Bronchial epithelial cell (primary cell): ENCODE data around the gene PPM1L. TPM values are rescaled to one million over a fixed set of nuclear protein-coding genes. Genes with fewer than 3 reads are reported as not detected.

Experiments used
- DNase-seq: peaks from one replicate; pipeline ENCODE4 v3.0.0-alpha.2; 2010; ENCODE audit warnings: low read depth
- FAIRE-seq: peaks from 2 replicates; lab custom pipeline; 2011; peaks lifted over from hg19 to GRCh38; lab: Jason Lieb, UNC
- H3K27me3 ChIP-seq: 2 replicates; pipeline ENCODE4 v1.5.1; 2011; ENCODE audit warnings: low read length; ENCODE audit not compliant: control insufficient read depth, insufficient read depth
- H3K36me3 ChIP-seq: 2 replicates; pipeline ENCODE4 v1.5.1; 2011; ENCODE audit warnings: low read length; ENCODE audit not compliant: control insufficient read depth, insufficient read depth
- H3K4me3 ChIP-seq: 2 replicates; pipeline ENCODE4 v1.5.1; 2011; ENCODE audit warnings: mild to moderate bottlenecking, low read depth, low read length, control low read depth
- total RNA-seq: library from RNA; depleted of rRNA; stranded (reverse); fragments of >200 nt; gene quantifications from 2 replicates; pipeline ENCODE4 v1.2.1, GENCODE V29; 2014
- TF ChIP-seq, protein P1 (sequence below): IDR thresholded peaks from 2 replicates; pipeline ENCODE4 v1.5.1; 2011; ENCODE audit warnings: mild to moderate bottlenecking, moderate library complexity, low read length, control low read depth, inconsistent platforms; ENCODE audit not compliant: insufficient read depth, severe bottlenecking

Gene PPM1L
- total RNA-seq, 1 donor from 2014 or later = 3.2 TPM

DNA sequence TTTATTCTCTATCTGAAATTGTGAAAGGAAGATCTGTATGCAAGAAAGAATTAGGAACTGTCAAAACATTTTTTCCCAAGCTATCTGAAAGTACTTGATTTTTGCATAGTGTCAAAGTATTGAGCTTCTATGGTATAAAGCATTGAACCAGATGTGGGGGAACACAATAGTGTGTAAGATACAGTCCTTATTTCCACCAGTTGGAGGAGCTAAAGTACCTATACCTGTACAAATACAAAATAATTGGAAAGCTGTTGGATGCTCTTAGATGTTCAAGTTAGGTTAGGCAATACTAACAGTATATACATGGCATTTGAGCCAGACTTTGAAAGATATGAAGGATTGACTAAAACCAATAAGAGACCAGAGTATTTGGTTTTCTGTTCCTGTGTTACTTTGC is 200.8 kb downstream of the PPM1L start:
- TF ChIP-seq, protein P1, sequence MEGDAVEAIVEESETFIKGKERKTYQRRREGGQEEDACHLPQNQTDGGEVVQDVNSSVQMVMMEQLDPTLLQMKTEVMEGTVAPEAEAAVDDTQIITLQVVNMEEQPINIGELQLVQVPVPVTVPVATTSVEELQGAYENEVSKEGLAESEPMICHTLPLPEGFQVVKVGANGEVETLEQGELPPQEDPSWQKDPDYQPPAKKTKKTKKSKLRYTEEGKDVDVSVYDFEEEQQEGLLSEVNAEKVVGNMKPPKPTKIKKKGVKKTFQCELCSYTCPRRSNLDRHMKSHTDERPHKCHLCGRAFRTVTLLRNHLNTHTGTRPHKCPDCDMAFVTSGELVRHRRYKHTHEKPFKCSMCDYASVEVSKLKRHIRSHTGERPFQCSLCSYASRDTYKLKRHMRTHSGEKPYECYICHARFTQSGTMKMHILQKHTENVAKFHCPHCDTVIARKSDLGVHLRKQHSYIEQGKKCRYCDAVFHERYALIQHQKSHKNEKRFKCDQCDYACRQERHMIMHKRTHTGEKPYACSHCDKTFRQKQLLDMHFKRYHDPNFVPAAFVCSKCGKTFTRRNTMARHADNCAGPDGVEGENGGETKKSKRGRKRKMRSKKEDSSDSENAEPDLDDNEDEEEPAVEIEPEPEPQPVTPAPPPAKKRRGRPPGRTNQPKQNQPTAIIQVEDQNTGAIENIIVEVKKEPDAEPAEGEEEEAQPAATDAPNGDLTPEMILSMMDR = peak; percentile 35
- H3K4me3 ChIP-seq = no peak overlapping the region
- H3K27me3 ChIP-seq = no peaks in the 10 kb centered on the region
- DNase-seq (peak; percentile 47), FAIRE-seq (no peak)
- H3K36me3 ChIP-seq = no peaks in the 10 kb centered on the region

GRCh38 chr3:160960568-160960967 is 204.5 kb downstream of the PPM1L start:
- no peaks in the 10 kb centered on the region for H3K36me3 ChIP-seq
- TF ChIP-seq, protein P1 = no peak
- H3K4me3 ChIP-seq = no peak overlapping the region
- DNase-seq (no peak), FAIRE-seq (no peak)
- H3K27me3 ChIP-seq = no peaks in the 10 kb centered on the region

DNA sequence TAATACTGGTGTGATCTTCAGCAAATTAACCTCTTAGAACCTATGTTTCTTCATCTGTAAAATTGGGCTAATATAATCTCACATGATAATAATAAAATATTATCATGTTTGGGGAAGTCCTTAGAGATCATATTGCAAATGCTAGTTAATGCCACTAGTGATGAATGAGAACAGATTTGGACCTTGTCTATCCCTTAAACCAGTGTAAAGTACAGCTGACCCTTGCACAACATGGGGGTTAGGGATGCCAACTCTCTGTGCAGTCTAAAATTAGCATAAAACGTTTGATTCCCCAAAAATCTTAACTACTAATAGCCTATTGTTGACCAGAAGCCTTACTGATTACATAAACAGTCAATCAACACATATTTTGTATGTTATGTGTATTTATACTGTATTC is 207.9 kb downstream of the PPM1L start:
- Histone ChIP-seq H3K36me3 (no peaks in the 10 kb centered on the region), H3K27me3 (no peaks in the 10 kb centered on the region), H3K4me3 (no peak overlapping the region)
- no peak for DNase-seq
- TF ChIP-seq, protein P1 = no peak
- FAIRE-seq = no peak

DNA sequence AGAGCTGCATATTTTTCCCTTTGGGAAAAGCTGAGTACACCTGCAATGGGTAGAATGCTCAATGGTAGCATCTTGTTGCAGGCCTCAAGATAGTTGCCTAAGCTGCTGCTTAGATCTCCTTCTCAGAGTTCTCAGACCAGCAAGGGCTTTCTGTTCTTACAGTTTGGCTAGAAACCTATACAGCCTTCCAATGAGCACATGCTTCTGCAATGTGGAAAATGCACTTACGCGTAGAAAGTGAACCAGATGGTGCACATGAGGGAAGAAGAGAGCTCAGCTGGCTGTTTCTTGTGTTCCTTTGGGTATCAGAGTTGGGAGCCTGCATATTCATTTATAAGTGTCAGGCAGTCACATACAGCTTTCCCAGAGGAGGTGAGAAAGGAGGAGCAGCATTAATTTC is 212.7 kb downstream of the PPM1L start:
- TF ChIP-seq, protein P1 = no peak
- no peak overlapping the region for H3K4me3 ChIP-seq
- DNase-seq (no peak), FAIRE-seq (no peak)
- H3K36me3 ChIP-seq = no peaks in the 10 kb centered on the region
- H3K27me3 ChIP-seq = no peaks in the 10 kb centered on the region

- FAIRE-seq (no peak), DNase-seq (no peak)
- Histone ChIP-seq H3K36me3 (no peaks in the 10 kb centered on the region), H3K4me3 (no peak overlapping the region), H3K27me3 (no peaks in the 10 kb centered on the region)
- TF ChIP-seq, protein P1 = no peak
These were observed 217.2 kb downstream of the PPM1L start for GRCh38 chr3:160973067-160973809.

DNA sequence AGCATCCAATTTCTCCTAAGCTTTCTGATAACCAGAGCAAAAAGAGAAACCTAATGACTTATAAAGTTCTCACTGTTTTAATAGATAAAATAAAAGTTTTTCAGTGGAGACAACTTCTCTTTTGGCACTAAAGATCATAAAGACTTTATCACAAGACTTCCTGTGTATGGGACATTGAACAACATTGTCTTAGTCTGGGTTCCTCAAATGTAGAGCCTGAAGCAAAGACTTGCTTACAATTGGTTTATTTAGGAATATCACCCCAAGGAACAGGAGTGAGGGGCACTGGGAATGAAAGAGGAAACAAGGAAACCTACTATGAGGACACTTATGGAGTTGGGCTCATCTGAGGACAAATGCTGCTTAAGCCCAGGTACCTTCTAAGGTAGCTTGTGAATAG is 221.7 kb downstream of the PPM1L start:
- Histone ChIP-seq H3K4me3 (no peak overlapping the region), H3K36me3 (no peaks in the 10 kb centered on the region)

More for the DNA sequence above, 221.7 kb downstream of the PPM1L start:
- FAIRE-seq (no peak), DNase-seq (no peak)
- TF ChIP-seq, protein P1 = no peak
- no peaks in the 10 kb centered on the region for H3K27me3 ChIP-seq
